ENCODE results near the gene TNNC2.

The TNNC2 gene

GRCh38 chr20:45823949-45824835 is 2.9 kb downstream of the TNNC2 start:
- TF ChIP-seq CTCF (IDR thresholded peaks at IDR 0.05; ENCODE audit: extremely low read depth, insufficient read depth, missing control alignments), result peak; percentile 51
- in situ Hi-C loops (cut with MboI; ENCODE audit: low pct_unique_long_range_greater_than_20kb, low sequenced_read_pairs, unreplicated experiment), result no loop called here
- DNase-seq (ENCODE audit: low spot score), result peak; percentile 59

- in situ Hi-C loops (cut with MboI; ENCODE audit: low pct_unique_long_range_greater_than_20kb, low sequenced_read_pairs, unreplicated experiment), result no loop called here
- DNase-seq (ENCODE audit: low spot score), result no peak
- no peak for TF ChIP-seq CTCF (IDR thresholded peaks at IDR 0.05; ENCODE audit: extremely low read depth, insufficient read depth, missing control alignments)
Measured at GRCh38 chr20:45822857-45823256, 4.3 kb downstream of the TNNC2 start.

- DNase-seq (ENCODE audit: low spot score), result no peak
- no peak for TF ChIP-seq CTCF (IDR thresholded peaks at IDR 0.05; ENCODE audit: extremely low read depth, insufficient read depth, missing control alignments)
- in situ Hi-C loops (cut with MboI; ENCODE audit: low pct_unique_long_range_greater_than_20kb, low sequenced_read_pairs, unreplicated experiment), result no loop called here
Measured at GRCh38 chr20:45821947-45822346, 5.2 kb downstream of the TNNC2 start.

- no peak for DNase-seq (ENCODE audit: low spot score)
Measured at GRCh38 chr20:45819466-45819865, 7.6 kb downstream of the TNNC2 start.

GRCh38 chr20:45818239-45818638 is 8.9 kb downstream of the TNNC2 start:
- no peak for DNase-seq (ENCODE audit: low spot score)
- in situ Hi-C loops (cut with MboI; ENCODE audit: low pct_unique_long_range_greater_than_20kb, low sequenced_read_pairs, unreplicated experiment), result no loop called here
- no peak for TF ChIP-seq CTCF (IDR thresholded peaks at IDR 0.05; ENCODE audit: extremely low read depth, insufficient read depth, missing control alignments)

More at GRCh38 chr20:45819466-45819865, 7.6 kb downstream of the TNNC2 start:
- TF ChIP-seq CTCF (IDR thresholded peaks at IDR 0.05; ENCODE audit: extremely low read depth, insufficient read depth, missing control alignments), result no peak
- in situ Hi-C loops (cut with MboI; ENCODE audit: low pct_unique_long_range_greater_than_20kb, low sequenced_read_pairs, unreplicated experiment), result no loop called here

- DNase-seq (ENCODE audit: low spot score), result no peak
- no peak for TF ChIP-seq CTCF (IDR thresholded peaks at IDR 0.05; ENCODE audit: extremely low read depth, insufficient read depth, missing control alignments)
- in situ Hi-C loops (cut with MboI; ENCODE audit: low pct_unique_long_range_greater_than_20kb, low sequenced_read_pairs, unreplicated experiment), result no loop called here
Measured at GRCh38 chr20:45817376-45818194, 9.5 kb downstream of the TNNC2 start.
